H9 (cell line): Measurements from ENCODE around the gene NKX2-3. TPM values are rescaled to one million over a fixed set of nuclear protein-coding genes. Genes with fewer than 3 reads are reported as not detected.

Experiments
- DNase-seq: peaks from one replicate; pipeline ENCODE4 v3.0.0-alpha.2; 2017
- H2AFZ ChIP-seq: one replicate; pipeline ENCODE4 v1.6.1; 2013; ENCODE audit warnings: mild to moderate bottlenecking, low read length, control low read depth, moderate library complexity
- H2AK5ac ChIP-seq: 2 replicates; pipeline ENCODE4 v1.6.1; 2013; ENCODE audit warnings: low read length, control low read depth, mixed read lengths; ENCODE audit not compliant: insufficient read length
- H2BK120ac ChIP-seq: one replicate; pipeline ENCODE4 v1.6.1; 2013; ENCODE audit warnings: low read depth, mild to moderate bottlenecking, low read length, control low read depth, inconsistent platforms; ENCODE audit not compliant: poor library complexity, severe bottlenecking
- H2BK12ac ChIP-seq: 2 replicates; pipeline ENCODE4 v1.6.1; 2013; ENCODE audit warnings: low read length, control low read depth, mixed read lengths, low read depth; ENCODE audit not compliant: insufficient read length
- H2BK15ac ChIP-seq: 2 replicates; pipeline ENCODE4 v1.6.1; 2013; ENCODE audit warnings: low read depth, low read length, control low read depth
- H2BK20ac ChIP-seq: one replicate; pipeline ENCODE4 v1.6.1; 2013; ENCODE audit warnings: low read depth, mild to moderate bottlenecking, low read length, control low read depth, inconsistent platforms; ENCODE audit not compliant: poor library complexity, severe bottlenecking
- H2BK5ac ChIP-seq: 2 replicates; pipeline ENCODE4 v1.6.1; 2013; ENCODE audit warnings: low read length, control low read depth, mixed read lengths; ENCODE audit not compliant: insufficient read length
- H3K14ac ChIP-seq: 2 replicates; pipeline ENCODE4 v1.6.1; 2013; ENCODE audit warnings: low read length, control low read depth; ENCODE audit not compliant: insufficient read depth
- H3K18ac ChIP-seq: 2 replicates; pipeline ENCODE4 v1.6.1; 2013; ENCODE audit warnings: low read depth, mild to moderate bottlenecking, mixed read lengths, low read length, control low read depth; ENCODE audit not compliant: insufficient read length
- H3K23ac ChIP-seq: 2 replicates; pipeline ENCODE4 v1.6.1; 2013; ENCODE audit warnings: low read length, control low read depth, mixed read lengths, low read depth; ENCODE audit not compliant: insufficient read length
- H3K23me2 ChIP-seq: 2 replicates; pipeline ENCODE4 v1.6.1; 2013; ENCODE audit warnings: low read depth, mild to moderate bottlenecking, mixed read lengths, low read length, control low read depth; ENCODE audit not compliant: insufficient read length, poor library complexity, severe bottlenecking
- H3K27ac ChIP-seq: 2 replicates; pipeline ENCODE4 v1.5.1; 2013; ENCODE audit warnings: low read length, control low read depth, mixed read lengths, low read depth; ENCODE audit not compliant: insufficient read length
- H3K27me3 ChIP-seq: 2 replicates; pipeline ENCODE4 v1.6.1; 2013; ENCODE audit warnings: low read length, control low read depth, inconsistent platforms; ENCODE audit not compliant: insufficient read depth
- H3K4ac ChIP-seq: 2 replicates; pipeline ENCODE4 v1.6.1; 2013; ENCODE audit warnings: low read depth, mild to moderate bottlenecking, control low read depth, inconsistent platforms, low read length, moderate library complexity
- H3K4me1 ChIP-seq: 2 replicates; pipeline ENCODE4 v1.6.1; 2013; ENCODE audit warnings: low read length, control low read depth, inconsistent platforms; ENCODE audit not compliant: insufficient read depth
- H3K4me2 ChIP-seq: 2 replicates; pipeline ENCODE4 v1.6.1; 2013; ENCODE audit warnings: low read length, control low read depth, mixed read lengths; ENCODE audit not compliant: insufficient read length, insufficient read depth
- H3K56ac ChIP-seq: 2 replicates; pipeline ENCODE4 v1.6.1; 2013; ENCODE audit warnings: low read depth, mild to moderate bottlenecking, mixed read lengths, low read length, control low read depth; ENCODE audit not compliant: insufficient read length
- H3K79me1 ChIP-seq: 2 replicates; pipeline ENCODE4 v1.6.1; 2013; ENCODE audit warnings: low read depth, mild to moderate bottlenecking, moderate library complexity, low read length, control low read depth, inconsistent platforms; ENCODE audit not compliant: insufficient read depth, poor library complexity, severe bottlenecking
- H3K79me2 ChIP-seq: 2 replicates; pipeline ENCODE4 v1.6.1; 2013; ENCODE audit warnings: low read length, control low read depth, inconsistent platforms; ENCODE audit not compliant: insufficient read depth
- H3K9ac ChIP-seq: 2 replicates; pipeline ENCODE4 v1.6.1; 2013; ENCODE audit warnings: low read length, control low read depth, mixed read lengths; ENCODE audit not compliant: insufficient read length; ENCODE audit errors: extremely low read depth
- H3K9me3 ChIP-seq: one replicate; pipeline ENCODE4 v1.6.1; 2013; ENCODE audit warnings: low read depth, low read length, inconsistent platforms; ENCODE audit not compliant: control insufficient read depth
- H3T11ph ChIP-seq: one replicate; pipeline ENCODE4 v1.6.1; 2013; ENCODE audit warnings: mild to moderate bottlenecking, low read length, control low read depth, inconsistent platforms
- H4K20me1 ChIP-seq: one replicate; pipeline ENCODE4 v1.6.1; 2013; ENCODE audit not compliant: control insufficient read depth, insufficient read length, insufficient read depth
- H4K5ac ChIP-seq: 2 replicates; pipeline ENCODE4 v1.6.1; 2013; ENCODE audit warnings: low read depth, mild to moderate bottlenecking, mixed read lengths, low read length, control low read depth; ENCODE audit not compliant: insufficient read length
- H4K8ac ChIP-seq: replicated peaks from 2 replicates; pipeline ENCODE4 v1.6.1; 2013; ENCODE audit warnings: low read length, control low read depth, mixed read lengths, low read depth; ENCODE audit not compliant: insufficient read length
- H4K91ac ChIP-seq: 2 replicates; pipeline ENCODE4 v1.6.1; 2013; ENCODE audit warnings: low read depth, mild to moderate bottlenecking, moderate library complexity, mixed read lengths, low read length, control low read depth; ENCODE audit not compliant: insufficient read length
- H3K27ac Mint-ChIP-seq, 3 experiments: 2 replicates in 2 of 3; 3 replicates in 1 of 3; pipeline ENCODE4 v1.8.0; 2020 to 2021; ENCODE audit warnings: mixed read lengths in 3 of 3, mild to moderate bottlenecking in 1 of 3, moderate library complexity in 1 of 3
- H3K27me3 Mint-ChIP-seq: 2 replicates; pipeline ENCODE4 v1.8.0; 2021; ENCODE audit warnings: low read depth, mild to moderate bottlenecking, moderate library complexity, mixed read lengths
- H3K36me3 Mint-ChIP-seq, 3 experiments: 2 replicates in 2 of 3; 3 replicates in 1 of 3; pipeline ENCODE4 v1.8.0; 2020 to 2021; ENCODE audit warnings: low read depth in 3 of 3, mixed read lengths in 3 of 3; ENCODE audit not compliant: insufficient read depth in 1 of 3
- H3K4me1 Mint-ChIP-seq, 2 experiments: 2 replicates each; pipeline ENCODE4 v1.8.0; 2020; ENCODE audit warnings: mixed read lengths in 2 of 2
- H3K4me3 Mint-ChIP-seq, 2 experiments: 2 replicates in 1 of 2; 3 replicates in 1 of 2; pipeline ENCODE4 v1.8.0; 2020 to 2021; ENCODE audit warnings: mild to moderate bottlenecking in 2 of 2, mixed read lengths in 2 of 2, moderate library complexity in 1 of 2
- H3K9me3 Mint-ChIP-seq, 2 experiments: 2 replicates in 1 of 2; 3 replicates in 1 of 2; pipeline ENCODE4 v1.8.0; 2020; ENCODE audit warnings: mild to moderate bottlenecking in 2 of 2, mixed read lengths in 2 of 2, moderate library complexity in 1 of 2
- CTCF ChIP-seq: fragments of 200-600 bp; sonication (generic); conservative IDR thresholded peaks from 3 replicates; pipeline ENCODE4 v1.8.0; 2021; ENCODE audit warnings: antibody characterized with exemption, mild to moderate bottlenecking
- WGBS: extraction: QIAGEN DNeasy Blood & Tissue Kit; methylation state at CpG from one replicate; pipeline ENCODE4 v1.1.7; 2013; ENCODE audit warnings: missing lambda C conversion rate, low lambda C conversion rate, mixed read lengths; ENCODE audit not compliant: insufficient read length; ENCODE audit errors: extremely low coverage; 5-methylcytosine and 5-hydroxymethylcytosine counted together
- total RNA-seq: library from RNA; stranded (reverse); gene quantifications from 2 replicates; pipeline ENCODE4 v1.2.1, GENCODE V29; 2021

NKX2-3 gene
- total RNA-seq, 1 experiment from 2014 or later = not detected

GRCh38 chr10:99519690-99520039, 13.1 kb upstream of the NKX2-3 start:
- peaks cover 2 to 3% of the 10 kb centered on the region in 2 experiments; a peak in 1 of 5 replicates for H3K9me3 Mint-ChIP-seq
- Histone ChIP-seq H3K9ac (no peak overlapping the region), H3K4me1 (no peaks in the 10 kb centered on the region), H2BK20ac (no peak overlapping the region), H3K56ac (no peak overlapping the region), H2BK15ac (no peak overlapping the region), H4K20me1 (no peaks in the 10 kb centered on the region), H3K23ac (no peak overlapping the region), H3K4me2 (peak overlapping the region; percentile 28), H3K27me3 (peaks cover 67% of the 10 kb centered on the region), H3T11ph (no peak overlapping the region), H2BK5ac (no peak overlapping the region), H3K27ac (no peak overlapping the region), H3K18ac (no peak overlapping the region), H3K9me3 (no peaks in the 10 kb centered on the region), H2AK5ac (no peak overlapping the region), H2BK12ac (no peak overlapping the region), H4K8ac (no peak overlapping the region), H3K4ac (no peak overlapping the region), H4K5ac (no peak overlapping the region), H3K79me2 (no peaks in the 10 kb centered on the region), H2AFZ (no peak overlapping the region), H4K91ac (no peak overlapping the region), H3K14ac (no peak overlapping the region), H3K79me1 (no peaks in the 10 kb centered on the region), H2BK120ac (no peak overlapping the region), H3K23me2 (peaks cover 5% of the 10 kb centered on the region)
- no CpG with 5 or more reads among the region's 7 CpGs for WGBS
- no peak overlapping the region; a peak in 1 of 7 replicates for H3K27ac Mint-ChIP-seq
- no peak for DNase-seq
- H3K27me3 Mint-ChIP-seq = peaks cover 99% of the 10 kb centered on the region
- peaks cover 34 to 44% of the 10 kb centered on the region in 2 experiments for H3K4me1 Mint-ChIP-seq
- peak overlapping the region in 1 of 2 experiments; percentile 71; a peak in 3 of 5 replicates for H3K4me3 Mint-ChIP-seq
- no peak for TF ChIP-seq CTCF
- H3K36me3 Mint-ChIP-seq = no peaks in the 10 kb centered on the region
